ENCODE measurements around the gene ABLIM2.

The ABLIM2 gene

GRCh38 chr4:8158710-8159536, at the start of gene ABLIM2:
ABLIM2 (minus strand) TSS chr4:8158813; CDS start chr4:8158689, 124 bp downstream.
- DNase-seq = peak; percentile 100

GRCh38 chr4:8207314-8207713, 48.7 kb upstream of the ABLIM2 start:
- DNase-seq = no peak

GRCh38 chr4:8205749-8206611, 47.4 kb upstream of the ABLIM2 start:
- no peak for DNase-seq

GRCh38 chr4:8205241-8205707, 46.7 kb upstream of the ABLIM2 start:
- no peak for DNase-seq

GRCh38 chr4:8204576-8205227, 46.1 kb upstream of the ABLIM2 start:
- DNase-seq = no peak

- no peak for DNase-seq
Observed at GRCh38 chr4:8203817-8204216, 45.2 kb upstream of the ABLIM2 start.

- no peak for DNase-seq
Observed at GRCh38 chr4:8203052-8203401, 44.4 kb upstream of the ABLIM2 start.

GRCh38 chr4:8202108-8203051, 43.8 kb upstream of the ABLIM2 start:
- no peak for DNase-seq

- peak; percentile 48 for DNase-seq
Observed at GRCh38 chr4:8201321-8201781, 42.7 kb upstream of the ABLIM2 start.

- peak; percentile 46 for DNase-seq
Observed at GRCh38 chr4:8200302-8200975, 41.8 kb upstream of the ABLIM2 start.

GRCh38 chr4:8199594-8200301, 41.1 kb upstream of the ABLIM2 start:
- DNase-seq = peak; percentile 32

GRCh38 chr4:8198906-8199593, 40.4 kb upstream of the ABLIM2 start, which contains the start of gene SH3TC1:
SH3TC1 (plus strand) TSS chr4:8199290; CDS start chr4:8205195, 5,905 bp downstream.
- peak; percentile 65 for DNase-seq

GRCh38 chr4:8198206-8198905, 39.7 kb upstream of the ABLIM2 start:
- no peak for DNase-seq

GRCh38 chr4:8197521-8197920, 38.9 kb upstream of the ABLIM2 start:
- DNase-seq = no peak

- no peak for DNase-seq
Observed at GRCh38 chr4:8195841-8196458, 37.3 kb upstream of the ABLIM2 start.

- no peak for DNase-seq
Observed at GRCh38 chr4:8195431-8195830, 36.8 kb upstream of the ABLIM2 start.

GRCh38 chr4:8194306-8195242, 36.0 kb upstream of the ABLIM2 start:
- DNase-seq = no peak
